HG03565 (cell line): ENCODE measurements around the gene BORCS5.
"Not testable (repeated sequence)": the region's sequence is repeated elsewhere in the genome, so short reads cannot be mapped to it uniquely, and the experiment has no call there.

Experiments used
- ATAC-seq: cut with Tn5 transposase; IDR thresholded peaks from one replicate; pipeline ENCODE4 v1.9.1; 2021; ENCODE audit warnings: mild to moderate bottlenecking, moderate library complexity; ENCODE audit not compliant: unreplicated experiment

BORCS5 gene

DNA sequence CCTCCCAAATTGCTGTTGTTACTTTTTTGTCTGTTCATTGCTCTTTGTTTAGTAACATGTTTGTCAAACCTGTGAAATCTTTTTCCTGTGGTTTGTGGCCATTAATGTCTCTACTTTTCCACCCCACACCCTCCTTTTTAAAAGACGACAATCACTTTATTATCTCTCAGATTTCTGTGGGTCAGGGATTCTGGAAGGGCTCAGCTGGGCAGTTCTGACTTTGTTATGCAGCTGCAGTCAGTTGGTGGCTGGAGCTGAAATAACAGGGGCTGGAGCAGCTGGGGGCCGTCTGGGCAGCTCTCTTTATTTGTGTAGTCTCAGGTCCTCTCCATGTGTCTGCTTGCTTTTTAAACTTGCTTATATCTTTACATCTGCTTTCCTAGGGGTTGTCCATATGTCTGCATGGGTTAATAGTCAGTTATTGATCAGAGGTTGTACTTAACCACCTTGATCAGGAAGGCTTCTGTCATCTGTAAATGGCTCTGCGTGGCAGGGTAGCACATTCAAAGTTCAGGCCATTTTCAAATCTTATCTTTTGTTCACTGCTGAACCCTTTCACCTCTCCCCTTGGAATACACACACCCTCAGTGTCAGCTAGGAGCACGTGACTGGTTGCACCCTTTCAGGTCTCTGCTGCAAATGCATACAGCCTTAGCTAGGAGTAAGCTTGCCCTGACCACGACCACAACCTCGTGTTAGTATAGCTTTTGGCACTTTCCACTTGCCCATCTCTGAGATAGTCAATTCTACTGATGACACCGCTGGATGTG, 27.9 kb downstream of the BORCS5 start:
- no peak for ATAC-seq

GRCh38 chr12:12387501-12387900, 30.6 kb downstream of the BORCS5 start:
- no peak for ATAC-seq

DNA sequence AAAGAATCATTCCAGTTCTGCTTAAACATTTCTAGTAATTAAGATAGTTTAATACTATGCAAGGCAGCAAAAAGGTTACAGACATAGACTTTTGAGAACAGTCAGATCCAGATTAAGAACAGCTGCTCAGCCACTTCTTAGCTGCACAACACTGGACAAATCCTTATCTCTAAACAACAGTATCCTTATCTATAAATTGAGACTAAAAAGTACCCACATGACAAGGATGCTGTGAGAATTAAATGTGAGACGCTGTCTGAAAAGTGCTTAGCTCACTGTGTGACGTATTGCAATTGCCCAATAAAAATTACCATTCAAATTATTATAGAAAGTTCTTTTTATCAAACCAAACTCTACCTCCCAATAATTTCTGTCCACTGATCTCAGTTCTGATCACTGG, 35.5 kb downstream of the BORCS5 start:
- ATAC-seq = no peak

GRCh38 chr12:12393171-12393570, 36.3 kb downstream of the BORCS5 start:
- ATAC-seq = no peak

GRCh38 chr12:12396694-12397093, 39.8 kb downstream of the BORCS5 start:
- no peak for ATAC-seq

DNA sequence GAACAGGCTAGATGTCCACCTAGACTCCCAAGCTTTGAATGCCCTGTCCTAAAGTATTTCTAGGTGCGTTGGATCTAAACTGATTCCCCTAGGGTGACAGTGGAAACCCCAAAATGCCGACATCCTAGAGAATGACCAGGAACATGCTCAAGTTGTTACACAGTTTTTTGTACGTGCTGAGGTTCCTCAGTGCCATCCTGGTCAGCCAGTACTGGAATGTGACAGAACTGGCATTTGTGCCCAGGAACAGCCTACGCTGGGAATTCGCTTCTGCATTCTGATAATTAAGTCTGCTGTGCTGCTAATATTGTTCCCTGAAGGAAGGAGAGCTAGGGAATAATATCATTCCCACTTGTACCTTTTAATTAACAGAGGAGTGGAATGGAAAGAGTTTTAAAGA, 40.3 kb downstream of the BORCS5 start:
- ATAC-seq = no peak

DNA sequence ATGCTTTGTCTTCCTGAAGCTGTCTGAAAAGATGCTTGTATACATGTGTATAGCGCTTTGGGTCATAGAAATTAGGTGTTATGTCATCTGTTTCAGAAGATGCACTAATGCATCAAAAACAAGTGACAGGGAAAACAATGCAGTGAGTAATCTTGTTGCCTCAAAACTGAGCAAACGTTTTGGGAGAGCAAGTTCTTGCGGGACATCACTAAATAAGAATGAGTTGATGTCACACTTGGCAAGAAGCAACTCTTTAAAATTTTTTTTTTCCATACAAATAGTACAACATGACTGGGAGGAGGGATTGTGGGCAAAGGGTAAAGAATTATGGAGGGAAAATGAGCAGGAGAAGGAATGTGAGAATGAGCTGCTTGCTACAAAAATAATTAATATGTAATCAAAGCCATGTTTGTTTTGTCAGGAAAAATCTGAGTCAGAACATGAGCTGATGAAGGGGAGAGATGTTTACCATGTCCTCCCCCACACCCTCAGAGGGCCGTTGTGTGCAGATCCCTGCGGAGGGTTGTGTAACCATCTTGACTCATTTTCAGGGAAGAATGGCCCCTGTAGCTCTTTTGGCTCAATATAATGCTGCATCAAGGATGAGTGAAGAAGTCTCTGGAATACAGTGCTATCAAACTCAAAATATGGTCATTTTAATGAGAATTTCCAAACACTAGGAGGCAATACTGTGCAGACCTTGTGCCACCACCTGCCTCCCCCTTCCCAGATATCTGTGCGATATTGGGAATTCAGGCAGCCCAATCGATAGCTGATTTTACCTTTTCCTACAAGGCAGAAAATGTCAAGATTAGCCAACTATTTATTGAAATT, 41.4 kb downstream of the BORCS5 start:
- ATAC-seq = no peak

GRCh38 chr12:12399161-12399560, 42.3 kb downstream of the BORCS5 start:
- no peak for ATAC-seq

GRCh38 chr12:12399776-12400305, 43.0 kb downstream of the BORCS5 start:
- no peak for ATAC-seq

- no peak for ATAC-seq
Observed at GRCh38 chr12:12400793-12401192, 43.9 kb downstream of the BORCS5 start.

DNA sequence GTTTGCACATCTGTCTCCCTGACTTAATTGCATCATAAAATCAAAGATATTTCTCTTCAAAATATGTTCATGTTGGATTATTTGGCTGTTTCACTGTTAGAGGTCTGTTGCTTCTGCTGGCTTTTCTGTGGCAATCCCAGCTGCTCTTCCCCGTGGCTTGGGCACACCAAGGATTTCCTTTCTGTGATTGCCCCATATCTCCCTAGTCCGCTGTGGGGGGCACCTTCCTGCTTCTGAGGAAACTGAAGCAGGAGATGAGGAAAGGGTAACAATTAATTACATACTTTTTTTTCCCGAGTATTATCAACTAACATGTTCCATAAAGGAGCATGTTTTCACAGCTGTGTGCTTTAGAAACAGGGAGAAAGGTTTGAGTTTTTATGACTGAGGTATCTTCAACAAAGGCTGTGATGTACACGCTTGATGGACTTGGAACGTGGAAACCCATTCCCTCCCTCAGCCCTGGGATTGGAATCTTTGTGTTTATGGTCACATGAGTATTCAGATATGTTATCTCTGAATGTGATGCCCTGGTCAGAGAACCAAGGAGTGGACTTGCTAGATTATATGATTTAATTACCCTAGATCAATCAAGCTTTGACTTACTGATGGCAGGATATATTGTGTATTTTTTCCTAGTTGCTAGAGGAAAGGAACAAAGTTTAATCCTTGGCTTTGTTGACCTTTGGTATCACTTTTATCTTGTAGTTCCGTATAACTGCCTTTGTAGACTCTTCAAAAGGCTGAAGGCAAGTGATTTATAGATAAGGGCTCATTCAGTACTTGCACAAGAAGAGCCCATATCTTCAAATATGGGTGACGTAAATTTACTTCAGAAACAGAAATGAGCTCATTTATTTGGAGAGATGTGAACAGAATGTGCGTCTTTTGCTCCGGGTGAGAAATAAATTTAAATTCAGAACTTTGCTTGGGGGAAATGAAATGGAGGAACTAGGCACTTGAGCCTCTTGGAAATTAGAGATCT, 46.7 kb downstream of the BORCS5 start:
- ATAC-seq = no peak

- ATAC-seq = no peak
Observed at GRCh38 chr12:12404297-12404696, 47.4 kb downstream of the BORCS5 start.

GRCh38 chr12:12405882-12406281, 49.0 kb downstream of the BORCS5 start:
- no peak for ATAC-seq

- no peak for ATAC-seq
Observed at GRCh38 chr12:12406762-12407161, 49.9 kb downstream of the BORCS5 start.

GRCh38 chr12:12408265-12408690, 51.4 kb downstream of the BORCS5 start:
- ATAC-seq = peak; percentile 46

DNA sequence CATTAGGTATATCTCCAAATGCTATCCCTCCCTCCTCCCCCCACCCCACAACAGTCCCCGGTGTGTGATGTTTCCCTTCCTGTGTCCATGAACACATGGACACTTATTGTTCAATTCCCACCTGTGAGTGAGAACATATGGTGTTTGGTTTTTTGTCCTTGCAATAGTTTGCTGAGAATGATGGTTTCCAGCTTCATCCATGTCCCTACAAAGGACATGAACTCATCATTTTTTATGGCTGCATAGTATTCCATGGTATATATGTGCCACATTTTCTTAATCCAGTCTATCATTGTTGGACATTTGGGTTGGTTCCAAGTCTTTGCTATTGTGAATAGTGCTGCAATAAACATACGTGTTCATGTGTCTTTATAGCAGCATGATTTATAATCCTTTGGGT, 52.5 kb downstream of the BORCS5 start:
- not testable (repeated sequence) for ATAC-seq

- ATAC-seq = no peak
Observed at GRCh38 chr12:12415886-12416285, 59.0 kb downstream of the BORCS5 start.

- not testable (repeated sequence) for ATAC-seq
Observed at GRCh38 chr12:12419165-12419564, 62.3 kb downstream of the BORCS5 start.

GRCh38 chr12:12423367-12423766, 66.5 kb downstream of the BORCS5 start:
- ATAC-seq = no peak

GRCh38 chr12:12425001-12425400, 68.1 kb downstream of the BORCS5 start:
- no peak for ATAC-seq

DNA sequence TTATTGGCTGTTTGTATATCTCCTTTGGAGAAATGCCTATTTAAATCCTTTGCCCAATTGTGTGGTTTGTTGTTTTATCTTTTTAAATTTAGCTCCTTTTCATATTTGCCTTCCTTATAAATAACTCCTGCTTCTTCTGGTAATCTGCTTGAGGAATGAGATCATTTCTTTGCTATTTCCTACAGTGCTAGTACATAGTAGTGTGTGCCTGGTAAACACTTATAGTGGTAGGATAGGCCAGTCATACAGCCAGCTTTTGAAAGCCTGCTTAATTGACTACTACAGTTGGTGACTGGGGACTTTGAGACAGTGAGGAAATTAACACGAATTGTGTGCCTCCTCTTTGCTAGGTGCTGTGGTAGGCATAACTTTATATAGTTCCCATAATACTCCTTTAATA, 68.7 kb downstream of the BORCS5 start:
- no peak for ATAC-seq
